HG03139 (cell line): Measurements from ENCODE around the gene SOX8.
"Not testable (repeated sequence)": the region's sequence is repeated elsewhere in the genome, so short reads cannot be mapped to it uniquely, and the experiment has no call there.

Source experiments
- ATAC-seq: cut with Tn5 transposase; IDR thresholded peaks from one replicate; pipeline ENCODE4 v1.9.1; 2021; ENCODE audit not compliant: unreplicated experiment

SOX8 gene

DNA sequence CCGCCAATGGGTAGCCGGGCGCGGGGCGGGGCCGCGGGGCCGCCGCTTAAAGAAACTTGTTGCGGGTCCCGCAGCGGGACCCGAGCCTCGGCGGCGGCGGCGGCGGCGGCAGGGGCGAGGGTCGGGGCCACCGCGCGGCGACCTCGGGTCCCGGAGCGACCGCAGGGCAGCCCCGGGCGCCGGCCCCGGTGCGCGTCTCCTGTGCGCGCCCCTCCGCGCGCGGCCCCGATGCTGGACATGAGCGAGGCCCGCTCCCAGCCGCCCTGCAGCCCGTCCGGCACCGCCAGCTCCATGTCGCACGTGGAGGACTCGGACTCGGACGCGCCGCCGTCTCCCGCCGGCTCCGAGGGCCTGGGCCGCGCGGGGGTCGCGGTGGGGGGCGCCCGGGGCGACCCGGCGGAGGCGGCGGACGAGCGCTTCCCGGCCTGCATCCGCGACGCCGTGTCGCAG lies at the start of gene SOX8:
SOX8 (plus strand) TSS at position 76 of the 450 bp plus-strand sequence; CDS start at position 229, 153 bp downstream.
- ATAC-seq = no peak

- ATAC-seq = no peak
Observed at GRCh38 chr16:932831-933330, 48.7 kb upstream of the SOX8 start.

GRCh38 chr16:933581-933980 lies 48.0 kb upstream of the SOX8 start:
- ATAC-seq = no peak

DNA sequence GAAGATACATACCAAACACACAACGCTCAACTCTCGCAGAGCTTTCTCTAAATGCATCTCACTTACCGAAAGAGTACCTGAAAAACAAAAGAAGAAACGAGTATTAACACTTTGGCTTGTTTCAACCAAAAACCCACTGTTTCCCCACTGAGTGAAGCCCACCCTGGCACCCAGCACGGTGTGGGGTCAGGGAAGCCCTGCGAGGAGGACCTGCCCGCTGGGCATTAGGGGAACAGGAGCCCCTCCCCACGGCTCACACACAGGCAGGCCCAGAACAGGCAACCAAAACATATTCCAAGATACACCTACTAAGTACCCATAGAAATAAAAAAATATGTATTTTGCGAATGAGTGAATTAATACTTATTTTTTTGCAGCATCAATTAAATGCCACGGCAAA lies 47.4 kb upstream of the SOX8 start:
- ATAC-seq = no peak

DNA sequence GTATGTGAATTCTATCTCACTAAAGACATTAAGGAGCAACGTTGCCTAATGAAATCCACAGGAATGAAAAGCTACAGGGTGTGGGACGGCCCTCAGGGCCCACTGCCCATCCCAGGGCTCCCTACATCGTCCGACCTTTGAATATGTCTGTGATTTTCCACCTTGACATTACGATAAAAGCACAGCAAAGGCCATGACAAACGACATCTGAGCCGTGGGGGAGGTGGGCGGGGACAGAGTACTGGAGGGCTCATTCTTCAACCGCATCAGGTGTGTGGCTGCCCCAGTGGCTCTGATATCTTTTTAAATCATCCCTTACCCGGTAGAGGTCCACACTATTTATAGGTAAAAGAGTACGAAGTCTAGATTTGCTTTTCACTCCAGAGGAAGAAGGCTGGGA lies 45.9 kb upstream of the SOX8 start:
- no peak for ATAC-seq

DNA sequence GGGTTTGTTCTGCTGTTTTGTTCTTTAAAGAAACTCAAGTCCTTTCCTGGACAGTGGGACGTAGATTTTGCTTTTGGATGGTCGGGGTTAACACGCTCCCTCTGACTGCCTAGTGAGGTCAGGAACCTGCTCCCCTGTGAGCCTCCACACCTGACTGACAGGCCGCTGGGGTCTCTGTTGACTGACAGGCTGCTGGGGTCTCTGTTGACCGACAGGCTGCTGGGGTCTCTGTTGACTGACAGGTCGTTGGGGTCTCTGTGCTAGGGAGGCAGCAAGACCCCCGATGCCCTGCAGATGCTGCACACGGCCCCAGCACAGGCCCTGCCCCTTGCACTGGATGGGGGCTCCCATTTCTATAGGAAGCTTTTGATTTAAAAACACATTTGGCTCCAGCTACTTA lies 44.3 kb upstream of the SOX8 start:
- ATAC-seq = no peak

DNA sequence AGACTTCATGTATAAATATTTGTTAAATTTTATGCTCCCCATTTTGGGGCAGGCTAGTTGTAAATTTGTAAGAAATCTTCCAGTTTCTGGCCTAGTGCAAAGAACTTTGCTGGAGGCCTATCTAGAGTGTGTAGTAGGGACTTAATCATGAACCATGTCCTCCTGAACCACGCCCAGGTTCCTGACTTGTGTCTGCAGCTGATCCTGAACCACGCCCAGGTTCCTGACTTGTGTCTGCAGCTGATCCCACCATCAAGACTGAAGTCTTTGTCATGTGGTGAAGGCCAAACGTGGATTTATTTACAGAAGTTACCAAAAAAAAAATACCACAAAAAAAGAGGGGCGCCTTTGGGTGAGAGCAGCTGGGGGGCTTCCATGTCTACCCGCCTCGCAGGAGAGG lies 43.8 kb upstream of the SOX8 start:
- ATAC-seq = no peak

GRCh38 chr16:938136-938535 lies 43.4 kb upstream of the SOX8 start:
- ATAC-seq = no peak

GRCh38 chr16:938752-939151 lies 42.8 kb upstream of the SOX8 start:
- no peak for ATAC-seq

DNA sequence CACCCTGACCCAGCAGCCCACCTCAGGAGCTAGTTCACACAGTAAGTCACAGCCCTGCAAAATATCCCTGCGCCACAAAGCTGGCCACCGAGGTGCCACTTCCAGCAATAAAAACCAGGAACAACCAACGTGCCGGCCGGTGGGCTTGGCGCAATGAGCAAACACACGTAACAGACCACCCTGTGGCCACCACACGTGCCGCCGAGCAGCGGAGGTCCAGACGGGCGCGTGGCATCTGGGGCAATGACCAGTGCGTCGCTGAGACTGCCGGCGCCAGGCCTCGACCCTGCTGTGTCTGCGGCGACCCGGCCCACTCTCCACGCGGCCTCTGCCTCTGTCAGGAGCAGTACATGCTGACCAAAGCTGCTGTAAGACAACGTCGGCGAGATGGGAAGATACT lies 42.3 kb upstream of the SOX8 start:
- no peak for ATAC-seq

DNA sequence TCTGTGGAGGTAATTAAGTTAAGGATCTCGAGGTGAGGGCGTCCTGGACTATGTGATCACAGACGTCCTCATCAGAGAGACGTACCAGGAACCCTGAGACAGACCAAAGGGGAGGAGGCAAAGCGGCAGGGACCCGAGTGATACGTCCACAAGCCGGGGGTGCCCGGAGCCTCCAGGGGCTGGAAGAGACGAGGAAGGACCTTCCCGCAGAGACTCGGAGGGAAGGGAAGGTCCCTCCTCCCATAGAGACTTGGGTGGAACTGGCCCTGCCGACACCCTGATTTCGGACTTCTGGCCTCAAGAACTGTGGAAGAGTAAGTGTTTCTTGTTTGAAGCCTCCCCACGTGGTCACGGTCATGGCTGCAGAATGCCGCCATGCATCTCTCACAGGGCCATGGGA lies 41.6 kb upstream of the SOX8 start:
- no peak for ATAC-seq

DNA sequence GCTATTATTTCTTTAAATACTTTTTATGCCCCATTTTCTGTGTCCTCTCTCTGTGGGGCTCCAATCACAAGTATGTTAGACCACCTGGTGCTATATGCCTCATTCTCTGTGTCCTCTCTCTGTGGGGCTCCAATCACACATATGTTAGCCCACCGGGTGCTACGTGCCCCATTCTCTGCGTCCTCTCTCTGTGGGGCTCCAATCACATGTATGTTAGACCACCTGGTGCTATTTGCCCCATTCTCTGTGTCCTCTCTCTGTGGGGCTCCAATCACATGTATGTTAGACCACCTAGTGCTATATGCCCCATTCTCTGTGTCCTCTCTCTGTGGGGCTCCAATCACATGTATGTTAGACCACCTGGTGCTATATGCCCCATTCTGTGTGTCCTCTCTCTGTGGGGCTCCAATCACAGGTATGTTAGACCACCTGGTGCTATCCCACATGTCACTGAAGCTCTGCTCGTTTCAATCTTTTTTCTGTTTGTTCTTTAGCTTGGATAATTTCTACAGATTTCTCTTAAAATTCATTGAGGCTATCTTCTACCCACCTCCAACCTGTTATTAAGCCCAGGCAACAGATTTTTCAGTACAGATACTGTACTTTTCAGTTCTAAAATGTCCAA lies 39.0 kb upstream of the SOX8 start:
- no peak for ATAC-seq

DNA sequence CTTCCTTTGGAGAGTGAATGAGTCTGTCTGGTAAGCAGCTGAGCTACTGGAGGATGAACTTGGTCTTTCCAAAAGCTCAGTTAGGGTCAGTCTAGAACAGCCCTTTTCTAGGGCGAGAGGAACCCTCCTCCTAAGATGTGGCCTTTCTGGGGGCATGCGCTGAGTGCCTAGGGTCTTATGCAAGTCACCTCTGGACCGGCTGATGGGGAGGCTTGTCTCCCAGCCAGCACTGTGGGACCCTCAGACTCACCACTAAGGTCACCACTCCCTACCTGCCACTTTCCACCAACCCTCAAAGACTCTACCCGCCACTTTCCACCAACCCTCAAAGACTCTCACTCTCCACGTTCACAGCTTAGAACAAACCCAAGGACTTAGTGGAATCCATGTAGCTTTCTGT lies 37.6 kb upstream of the SOX8 start:
- ATAC-seq = no peak

DNA sequence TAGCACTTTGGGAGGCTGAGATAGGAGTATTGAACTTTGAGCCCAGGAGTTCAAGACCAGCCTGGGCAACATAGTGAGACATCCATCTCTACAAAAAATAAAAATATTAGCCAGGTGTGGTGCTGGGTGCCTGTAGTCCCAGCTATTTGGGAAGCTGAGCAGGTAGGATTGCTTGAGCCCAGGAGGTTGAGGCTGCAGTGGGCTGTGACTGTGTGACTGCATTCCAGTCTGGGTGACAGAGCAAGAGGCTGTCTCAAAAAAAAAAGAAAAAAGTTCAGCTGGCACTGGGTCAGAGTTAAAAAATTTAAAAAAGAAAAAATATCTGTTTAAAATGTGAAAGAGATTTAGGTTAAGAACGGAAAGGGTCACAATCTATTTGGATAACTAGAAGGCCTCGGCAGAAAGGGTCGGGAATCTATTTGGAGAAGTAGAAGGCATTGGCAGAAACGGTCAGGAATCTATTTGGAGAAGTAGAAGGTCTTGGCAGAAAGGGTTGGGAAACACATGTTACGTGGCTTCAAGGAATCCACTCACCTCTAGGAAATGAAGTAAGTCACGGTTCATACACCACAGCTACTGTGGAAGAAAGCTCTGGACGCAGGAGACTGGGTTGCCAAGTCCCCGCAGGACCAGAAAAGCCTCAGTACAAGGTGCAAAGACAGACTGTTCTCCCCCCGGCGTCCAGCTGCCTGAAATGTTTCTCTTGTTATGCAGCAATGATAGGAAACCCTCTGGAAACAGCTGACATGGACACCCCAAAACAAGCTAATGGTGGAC lies 36.1 kb upstream of the SOX8 start:
- ATAC-seq = no peak

DNA sequence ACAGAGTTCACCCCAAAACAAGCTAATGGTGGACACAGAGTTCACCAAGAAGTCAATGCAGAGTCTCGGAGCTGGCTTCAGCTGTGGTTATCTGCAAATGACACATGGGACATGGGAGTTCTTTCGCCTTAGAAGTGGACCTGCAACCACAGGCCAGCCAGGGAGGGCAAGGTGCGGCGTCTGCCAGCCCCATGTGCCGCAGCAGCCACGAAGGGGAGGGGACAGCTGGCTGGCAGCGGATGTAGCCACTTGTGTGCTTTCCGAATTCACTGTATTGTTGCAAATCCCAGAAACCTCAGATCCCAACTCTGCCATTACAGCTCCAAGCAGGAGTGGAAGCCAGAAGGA lies 35.5 kb upstream of the SOX8 start:
- ATAC-seq = no peak

- ATAC-seq = no peak
Observed at GRCh38 chr16:947255-947921, 34.2 kb upstream of the SOX8 start.

GRCh38 chr16:947922-948303 lies 33.7 kb upstream of the SOX8 start:
- not testable (repeated sequence) for ATAC-seq

DNA sequence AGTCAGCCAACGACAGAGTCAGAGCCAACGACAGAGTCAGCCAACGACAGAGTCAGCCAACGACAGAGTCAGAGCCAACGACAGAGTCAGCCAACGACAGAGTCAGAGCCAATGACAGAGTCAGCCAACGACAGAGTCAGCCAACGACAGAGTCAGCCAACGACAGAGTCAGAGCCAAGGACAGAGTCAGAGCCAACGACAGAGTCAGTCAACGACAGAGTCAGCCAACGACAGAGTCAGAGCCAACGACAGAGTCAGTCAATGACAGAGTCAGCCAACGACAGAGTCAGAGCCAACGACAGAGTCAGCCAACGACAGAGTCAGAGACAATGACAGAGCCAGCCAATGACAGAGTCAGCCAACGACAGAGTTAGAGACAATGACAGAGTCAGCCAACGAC lies 32.8 kb upstream of the SOX8 start:
- ATAC-seq = not testable (repeated sequence)

DNA sequence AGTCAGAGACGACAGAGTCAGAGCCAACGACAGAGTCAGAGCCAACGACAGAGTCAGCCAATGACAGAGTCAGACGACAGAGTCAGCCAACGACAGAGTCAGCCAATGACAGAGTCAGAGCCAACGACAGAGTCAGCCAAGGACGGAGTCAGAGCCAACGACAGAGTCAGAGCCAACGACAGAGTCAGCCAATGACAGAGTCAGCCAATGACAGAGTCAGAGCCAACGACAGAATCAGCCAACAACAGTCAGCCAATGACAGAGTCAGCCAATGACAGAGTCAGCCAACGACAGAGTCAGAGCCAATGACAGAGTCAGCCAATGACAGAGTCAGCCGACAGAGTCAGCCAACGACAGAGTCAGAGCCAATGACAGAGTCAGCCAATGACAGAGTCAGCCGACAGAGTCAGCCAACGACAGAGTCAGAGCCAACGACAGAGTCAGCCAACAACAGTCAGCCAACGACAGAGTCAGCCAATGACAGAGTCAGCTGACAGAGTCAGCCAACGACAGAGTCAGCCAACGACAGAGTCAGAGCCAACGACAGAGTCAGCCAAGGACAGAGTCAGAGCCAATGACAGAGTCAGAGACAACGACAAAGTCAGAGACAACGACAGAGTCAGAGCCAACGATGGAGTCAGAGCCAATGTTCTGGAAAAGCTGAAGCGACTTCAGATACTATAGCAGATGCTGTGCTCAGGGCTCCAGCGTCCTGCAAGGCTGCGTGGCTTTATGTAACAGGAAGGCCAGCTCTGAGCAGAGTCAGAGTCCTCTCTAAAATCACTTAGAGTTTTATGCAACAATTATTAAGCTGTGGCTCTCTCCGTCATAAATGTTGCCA lies 30.6 kb upstream of the SOX8 start:
- not testable (repeated sequence) for ATAC-seq

DNA sequence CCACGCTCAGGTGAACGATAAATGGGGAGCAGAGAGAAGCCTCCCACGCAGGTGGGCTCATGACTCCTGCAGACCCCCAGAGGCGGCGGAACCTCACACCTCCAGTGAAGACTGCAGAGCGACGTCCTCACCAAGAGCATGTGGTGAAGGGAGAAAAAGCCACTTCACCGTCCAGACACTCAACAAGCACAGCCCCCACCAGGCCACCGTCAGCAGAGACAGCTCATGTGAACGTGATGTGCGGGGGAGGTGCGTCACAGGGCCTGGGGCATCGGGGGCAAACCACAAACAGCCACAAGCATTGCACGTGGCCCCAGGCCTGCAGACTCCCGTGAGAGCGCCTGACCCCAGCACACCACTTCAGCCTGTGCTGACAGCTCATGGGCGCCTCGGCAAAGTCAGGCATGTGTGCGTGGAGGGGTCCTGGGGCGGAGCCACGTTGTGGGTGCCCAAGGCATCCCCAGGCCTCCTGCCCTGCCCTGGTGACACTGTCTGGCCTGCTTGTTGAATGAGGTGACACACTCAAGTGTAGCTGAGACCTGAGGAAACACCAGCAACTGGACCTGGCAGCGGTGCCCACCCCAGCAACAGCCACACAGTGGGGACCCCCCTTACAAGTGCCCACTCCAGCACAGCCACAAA lies 29.8 kb upstream of the SOX8 start:
- ATAC-seq = no peak

- ATAC-seq = no peak
Observed at GRCh38 chr16:952321-952720, 29.2 kb upstream of the SOX8 start.
